Ishikawa (cell line): ENCODE measurements around the gene FCHSD2.

Source experiments
- CEBPB ChIP-seq: IDR thresholded peaks from 2 replicates; pipeline ENCODE4 v1.6.1; 2012
- CREB1 ChIP-seq: IDR thresholded peaks from 2 replicates; pipeline ENCODE4 v1.6.1; 2012; ENCODE audit warnings: low read depth
- EGR1 ChIP-seq: IDR thresholded peaks from 2 replicates; pipeline ENCODE4 v1.6.1; 2012
- EP300 ChIP-seq: IDR thresholded peaks from 2 replicates; pipeline ENCODE4 v1.6.1; 2012; ENCODE audit warnings: borderline replicate concordance
- FOXM1 ChIP-seq: IDR thresholded peaks from 2 replicates; pipeline ENCODE4 v1.6.1; 2012; ENCODE audit warnings: low read depth, borderline replicate concordance
- NFIC ChIP-seq: IDR thresholded peaks from 2 replicates; pipeline ENCODE4 v1.6.1; 2012
- RAD21 ChIP-seq: IDR thresholded peaks from 2 replicates; pipeline ENCODE4 v1.6.1; 2012; ENCODE audit warnings: low read depth
- REST ChIP-seq: IDR thresholded peaks from 2 replicates; pipeline ENCODE4 v1.6.1; 2012; ENCODE audit warnings: low read depth, mild to moderate bottlenecking
- TAF1 ChIP-seq: IDR thresholded peaks from 2 replicates; pipeline ENCODE4 v1.6.1; 2012; ENCODE audit warnings: low read depth, mild to moderate bottlenecking
- TCF12 ChIP-seq: IDR thresholded peaks from 2 replicates; pipeline ENCODE4 v1.6.1; 2012; ENCODE audit warnings: low read depth
- TEAD4 ChIP-seq: IDR thresholded peaks from 2 replicates; pipeline ENCODE4 v1.6.1; 2012
- USF1 ChIP-seq: IDR thresholded peaks from 2 replicates; pipeline ENCODE4 v1.6.1; 2012
- YY1 ChIP-seq: IDR thresholded peaks from 2 replicates; pipeline ENCODE4 v1.6.1; 2012; ENCODE audit warnings: low read depth
- ZBTB7A ChIP-seq: IDR thresholded peaks from 2 replicates; pipeline ENCODE4 v1.6.1; 2012; ENCODE audit warnings: low read depth
- TF ChIP-seq, protein P1 (sequence below): IDR thresholded peaks from 2 replicates; pipeline ENCODE4 v1.6.1; 2012

Gene FCHSD2

DNA sequence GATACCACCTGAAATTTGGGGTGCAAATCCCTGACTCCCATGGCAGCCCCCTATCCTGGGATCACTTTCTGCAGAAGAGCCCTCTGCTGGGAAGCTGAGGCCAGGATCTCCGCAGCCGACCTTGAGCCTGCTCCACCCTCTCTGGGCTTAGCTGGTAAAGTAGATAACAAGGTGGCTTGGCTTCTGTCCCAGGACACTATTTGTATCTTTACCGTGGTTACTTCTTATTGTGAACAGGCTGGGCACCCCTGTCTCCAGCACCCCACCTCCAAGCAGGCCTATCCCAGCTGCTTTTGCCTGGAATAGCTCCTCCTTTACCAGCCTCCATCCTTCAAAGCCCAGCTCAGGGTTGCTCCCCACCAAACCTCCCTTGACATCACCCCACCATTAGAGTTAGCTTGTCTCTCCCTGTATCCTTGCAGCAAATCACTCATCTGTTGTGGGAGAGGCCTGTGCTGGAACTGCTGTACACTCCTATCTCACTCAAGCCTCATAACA lies 40.8 kb upstream of the FCHSD2 start:
- no peak for TF ChIP-seq EP300
- no peak for TF ChIP-seq TEAD4

DNA sequence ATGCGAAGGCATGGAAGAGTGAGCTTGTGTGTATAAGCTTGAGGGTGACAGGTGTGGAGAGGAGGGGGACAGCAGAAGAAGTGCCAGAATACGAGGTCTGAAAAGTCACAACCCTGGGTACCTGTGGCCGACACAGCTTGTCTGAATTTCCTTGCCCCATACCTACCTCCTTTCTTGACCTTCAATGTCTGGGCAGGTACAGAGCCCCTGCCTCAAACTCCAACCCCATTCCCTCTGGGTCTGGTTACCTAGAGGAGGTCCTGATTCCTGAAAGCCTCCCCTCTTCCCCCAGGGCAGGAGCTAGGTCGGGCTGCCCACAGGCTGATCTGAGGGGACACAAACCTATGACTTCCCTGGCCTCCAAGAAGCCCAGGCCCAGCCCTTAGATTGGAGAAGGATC lies 36.6 kb upstream of the FCHSD2 start:
- TF ChIP-seq YY1 (no peak), EGR1 (no peak), RAD21 (no peak), CEBPB (no peak), TEAD4 (no peak), NFIC (no peak), USF1 (no peak), CREB1 (no peak)

DNA sequence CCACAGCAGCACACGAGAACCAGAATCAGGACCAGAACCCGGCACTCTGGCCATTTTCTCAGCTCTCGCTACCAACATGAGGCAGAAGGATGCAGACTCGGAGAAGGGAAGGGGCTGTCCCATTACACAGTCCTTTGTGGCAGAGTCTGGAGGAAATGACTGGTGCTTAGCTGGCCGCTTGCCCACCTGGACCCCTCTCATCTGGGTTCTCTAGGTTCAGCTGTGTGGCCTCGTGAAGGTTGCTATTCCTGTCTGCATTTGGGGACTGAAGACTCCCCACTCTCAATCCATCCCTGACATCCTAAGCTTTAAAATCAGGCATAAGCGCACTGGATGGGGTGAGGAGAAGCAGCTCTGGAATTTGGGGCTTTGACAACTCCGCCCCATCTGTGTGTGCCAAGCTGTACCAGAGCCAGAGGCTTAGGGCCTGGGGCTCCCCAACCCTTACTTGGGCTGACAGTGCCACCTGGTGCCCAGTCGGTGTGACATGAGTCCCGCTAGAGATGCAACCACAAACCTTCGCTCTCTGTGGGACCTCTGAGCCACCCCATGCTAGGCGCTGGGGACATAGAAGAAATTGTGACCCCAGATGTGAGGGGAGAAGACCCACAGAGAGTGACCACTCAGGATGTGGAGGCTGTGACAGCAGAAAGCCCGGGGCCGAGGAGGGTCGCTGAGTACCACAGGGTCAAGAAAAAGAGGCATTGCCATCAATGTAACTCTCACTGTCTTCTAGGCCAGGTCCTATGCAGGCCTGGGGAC lies 35.8 kb upstream of the FCHSD2 start:
- TF ChIP-seq RAD21, result peak; percentile 97
- no peak for TF ChIP-seq FOXM1

GRCh38 chr11:73177380-73177777 lies 35.3 kb upstream of the FCHSD2 start:
- TF ChIP-seq YY1, result no peak
- no peak for TF ChIP-seq EP300
- TF ChIP-seq ZBTB7A, result no peak

GRCh38 chr11:73176874-73177155 lies 34.7 kb upstream of the FCHSD2 start:
- TF ChIP-seq ZBTB7A, result no peak
- TF ChIP-seq CREB1, result no peak
- TF ChIP-seq EP300, result no peak
- no peak for TF ChIP-seq USF1
- no peak for TF ChIP-seq REST
- TF ChIP-seq TCF12, result no peak
- TF ChIP-seq EGR1, result no peak
- no peak for TF ChIP-seq RAD21
- no peak for TF ChIP-seq TAF1
- TF ChIP-seq YY1, result no peak
- no peak for TF ChIP-seq NFIC
- no peak for TF ChIP-seq FOXM1
- TF ChIP-seq, protein P1, sequence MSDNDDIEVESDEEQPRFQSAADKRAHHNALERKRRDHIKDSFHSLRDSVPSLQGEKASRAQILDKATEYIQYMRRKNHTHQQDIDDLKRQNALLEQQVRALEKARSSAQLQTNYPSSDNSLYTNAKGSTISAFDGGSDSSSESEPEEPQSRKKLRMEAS, result no peak
- TF ChIP-seq CEBPB, result no peak
- no peak for TF ChIP-seq TEAD4

- TF ChIP-seq EP300 (no peak), CREB1 (no peak), USF1 (no peak), ZBTB7A (no peak), YY1 (no peak), EGR1 (no peak), REST (no peak)
- TF ChIP-seq, protein P1, result no peak
These were observed 34.2 kb upstream of the FCHSD2 start for GRCh38 chr11:73176145-73176873.
